Activated naive CD8-positive, alpha-beta T cell treated with anti-CD3 and anti-CD28 coated beads, Interleukin-2, amount 50 U/mL, for 16 hours (primary cell): ENCODE measurements around the gene TRIP4.
A peak's percentile ranks its signal among the peaks of the same experiment; 100 is the strongest.

Source experiments
- DNase-seq: peaks from one replicate; pipeline ENCODE4 v3.0.0-alpha.2; 2020; ENCODE audit warnings: low read depth, low spot score

The TRIP4 gene

GRCh38 chr15:64447536-64448315 lies 60.1 kb downstream of the TRIP4 start:
- DNase-seq, result no peak

GRCh38 chr15:64452988-64453688 lies 65.5 kb downstream of the TRIP4 start:
- DNase-seq, result no peak

- no peak for DNase-seq
These were observed 66.0 kb downstream of the TRIP4 start for GRCh38 chr15:64453689-64454037.

GRCh38 chr15:64454282-64454681 lies 66.6 kb downstream of the TRIP4 start:
- no peak for DNase-seq

- no peak for DNase-seq
These were observed 68.3 kb downstream of the TRIP4 start for GRCh38 chr15:64455961-64456371.

GRCh38 chr15:64456634-64457108 lies 69.0 kb downstream of the TRIP4 start:
- no peak for DNase-seq

GRCh38 chr15:64459066-64459781 lies 71.6 kb downstream of the TRIP4 start:
- DNase-seq, result no peak

GRCh38 chr15:64460206-64460723 lies 72.6 kb downstream of the TRIP4 start, which contains the start of gene ZNF609:
ZNF609 (plus strand) TSS chr15:64460578; CDS start chr15:64499420, 38,842 bp downstream.
- DNase-seq, result peak; percentile 81

GRCh38 chr15:64460724-64461720 lies 73.4 kb downstream of the TRIP4 start:
- DNase-seq, result peak; percentile 2

- no peak for DNase-seq
These were observed 74.1 kb downstream of the TRIP4 start for GRCh38 chr15:64461721-64462162.

- no peak for DNase-seq
These were observed 74.9 kb downstream of the TRIP4 start for GRCh38 chr15:64462492-64462891.

GRCh38 chr15:64464276-64465005 lies 76.8 kb downstream of the TRIP4 start:
- DNase-seq, result no peak

- DNase-seq, result no peak
These were observed 78.9 kb downstream of the TRIP4 start for GRCh38 chr15:64466408-64467141.

GRCh38 chr15:64472161-64472560 lies 84.5 kb downstream of the TRIP4 start:
- no peak for DNase-seq

- no peak for DNase-seq
These were observed 87.2 kb downstream of the TRIP4 start for GRCh38 chr15:64474846-64475245.

- no peak for DNase-seq
These were observed 88.9 kb downstream of the TRIP4 start for GRCh38 chr15:64476550-64476949.

- DNase-seq, result no peak
These were observed 91.2 kb downstream of the TRIP4 start for GRCh38 chr15:64478863-64479262.

- DNase-seq, result no peak
These were observed 93.3 kb downstream of the TRIP4 start for GRCh38 chr15:64480891-64481290.

- no peak for DNase-seq
These were observed 96.1 kb downstream of the TRIP4 start for GRCh38 chr15:64483749-64484148.
